Fibroblast of villous mesenchyme (primary cell): ENCODE results near the gene CILP. TPM values are rescaled to one million over a fixed set of nuclear protein-coding genes. Genes with fewer than 3 reads are reported as not detected.

ENCODE experiments used
- DNase-seq: peaks from one replicate; pipeline ENCODE4 v3.0.0-alpha.2; 2010; ENCODE audit warnings: low read depth
- H3K4me3 ChIP-seq: 2 replicates; pipeline ENCODE4 v1.5.1; 2011; ENCODE audit warnings: low read depth, mild to moderate bottlenecking, low read length
- total RNA-seq: library from RNA; depleted of rRNA; stranded (reverse); fragments of >200 nt; gene quantifications from 2 replicates; pipeline ENCODE4 v1.2.3, GENCODE V29; 2012
- TF ChIP-seq, protein P1 (sequence below): IDR thresholded peaks from 2 replicates; pipeline ENCODE4 v1.5.1; 2012; ENCODE audit warnings: low read depth, mild to moderate bottlenecking, low read length; ENCODE audit not compliant: insufficient read depth

Gene CILP
- total RNA-seq, 1 donor: under 0.01 TPM

DNA sequence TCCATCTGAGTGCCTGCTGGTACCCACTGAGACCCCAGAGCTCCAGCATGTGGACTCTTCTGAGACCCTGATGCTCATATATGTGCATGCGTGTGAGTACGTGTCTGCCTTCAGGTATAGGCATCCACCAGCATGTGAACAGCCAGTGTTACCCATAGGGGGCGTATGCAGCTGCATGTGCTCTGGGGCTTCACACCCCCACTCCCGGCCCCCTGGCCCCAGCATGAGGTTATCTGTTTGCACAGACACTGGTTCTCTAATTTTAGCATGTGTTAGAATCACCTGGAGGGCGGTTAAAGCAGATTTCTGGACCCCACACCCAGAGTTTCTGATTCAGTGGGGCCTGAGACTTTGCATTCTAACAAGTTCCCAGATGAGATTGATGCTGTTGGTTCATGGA is 824 bp upstream of the CILP start:
- TF ChIP-seq, protein P1, sequence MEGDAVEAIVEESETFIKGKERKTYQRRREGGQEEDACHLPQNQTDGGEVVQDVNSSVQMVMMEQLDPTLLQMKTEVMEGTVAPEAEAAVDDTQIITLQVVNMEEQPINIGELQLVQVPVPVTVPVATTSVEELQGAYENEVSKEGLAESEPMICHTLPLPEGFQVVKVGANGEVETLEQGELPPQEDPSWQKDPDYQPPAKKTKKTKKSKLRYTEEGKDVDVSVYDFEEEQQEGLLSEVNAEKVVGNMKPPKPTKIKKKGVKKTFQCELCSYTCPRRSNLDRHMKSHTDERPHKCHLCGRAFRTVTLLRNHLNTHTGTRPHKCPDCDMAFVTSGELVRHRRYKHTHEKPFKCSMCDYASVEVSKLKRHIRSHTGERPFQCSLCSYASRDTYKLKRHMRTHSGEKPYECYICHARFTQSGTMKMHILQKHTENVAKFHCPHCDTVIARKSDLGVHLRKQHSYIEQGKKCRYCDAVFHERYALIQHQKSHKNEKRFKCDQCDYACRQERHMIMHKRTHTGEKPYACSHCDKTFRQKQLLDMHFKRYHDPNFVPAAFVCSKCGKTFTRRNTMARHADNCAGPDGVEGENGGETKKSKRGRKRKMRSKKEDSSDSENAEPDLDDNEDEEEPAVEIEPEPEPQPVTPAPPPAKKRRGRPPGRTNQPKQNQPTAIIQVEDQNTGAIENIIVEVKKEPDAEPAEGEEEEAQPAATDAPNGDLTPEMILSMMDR: peak; percentile 46
- no peak overlapping the region for H3K4me3 ChIP-seq
- no peak for DNase-seq

DNA sequence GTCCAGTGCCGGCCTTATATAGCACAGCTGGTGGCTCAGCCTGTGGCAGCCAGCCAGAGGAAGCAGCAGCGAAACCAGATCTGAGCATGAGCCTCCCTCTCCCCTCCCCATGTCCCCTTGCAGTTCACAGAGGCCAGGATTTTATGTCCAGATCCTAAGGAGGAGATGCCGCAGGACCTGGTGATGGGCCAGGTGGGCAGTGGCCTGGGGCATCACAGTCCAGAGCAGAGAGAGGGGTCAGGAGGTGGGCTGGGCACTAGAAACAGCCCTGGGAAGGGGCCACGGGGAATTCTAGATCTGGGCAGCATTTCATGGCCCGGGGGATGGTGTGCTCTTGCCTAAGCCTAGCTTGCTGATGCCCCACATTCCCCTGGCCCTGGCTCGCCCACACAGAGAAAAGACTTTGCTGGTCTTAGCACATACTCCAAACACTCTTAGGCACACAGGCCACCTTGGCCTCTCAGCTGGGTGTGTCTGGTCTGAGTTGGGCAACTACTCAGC is 259 bp upstream of the CILP start:
- no peak overlapping the region for H3K4me3 ChIP-seq
- peak; percentile 49 for DNase-seq
- TF ChIP-seq, protein P1: no peak

DNA sequence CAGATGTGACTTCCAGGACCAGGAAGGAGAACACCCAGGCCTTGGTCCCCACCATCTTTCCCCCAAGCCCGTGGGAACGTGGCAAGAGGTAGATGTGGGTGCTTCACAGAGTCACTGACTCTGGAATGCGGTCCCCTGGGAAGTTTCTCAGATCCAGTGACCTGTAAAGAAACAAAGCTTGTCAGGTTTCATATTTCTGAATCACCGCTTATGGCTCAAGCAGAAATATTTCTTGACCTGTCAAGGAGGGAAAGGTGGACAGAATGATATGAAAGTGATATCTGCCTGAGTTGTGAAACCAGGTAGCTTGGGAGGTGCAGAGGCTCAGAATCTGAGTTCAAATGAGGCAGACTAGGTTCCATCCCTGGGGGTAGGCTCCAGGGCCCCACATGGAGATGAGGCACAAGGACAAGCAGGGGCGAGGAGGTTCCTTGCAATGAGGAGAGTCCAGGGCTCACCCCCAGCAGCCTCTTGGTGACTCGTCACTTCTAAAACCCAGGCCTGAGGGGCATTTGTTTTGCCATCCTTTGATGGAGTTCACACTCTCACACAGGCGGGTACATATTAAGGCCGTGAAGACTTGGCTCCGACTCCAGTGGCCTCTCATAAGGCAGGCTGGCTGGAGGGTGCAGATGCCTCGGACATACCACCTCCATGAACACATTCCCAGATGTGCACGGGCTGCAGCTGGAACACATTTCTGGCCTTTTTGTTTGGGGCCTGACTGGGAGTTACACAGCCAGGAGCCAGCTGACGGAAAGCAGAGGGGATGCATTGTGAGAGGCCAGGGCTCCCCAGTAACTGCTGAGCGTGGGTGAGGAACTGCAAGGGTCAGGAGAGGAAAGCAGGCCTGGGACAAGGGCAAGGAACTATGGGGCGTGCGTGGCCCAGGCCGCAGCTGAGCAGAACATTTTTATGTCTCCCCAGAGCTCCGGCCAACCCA is 1.3 kb downstream of the CILP start:
- TF ChIP-seq, protein P1: no peak
- DNase-seq: peak; percentile 34

DNA sequence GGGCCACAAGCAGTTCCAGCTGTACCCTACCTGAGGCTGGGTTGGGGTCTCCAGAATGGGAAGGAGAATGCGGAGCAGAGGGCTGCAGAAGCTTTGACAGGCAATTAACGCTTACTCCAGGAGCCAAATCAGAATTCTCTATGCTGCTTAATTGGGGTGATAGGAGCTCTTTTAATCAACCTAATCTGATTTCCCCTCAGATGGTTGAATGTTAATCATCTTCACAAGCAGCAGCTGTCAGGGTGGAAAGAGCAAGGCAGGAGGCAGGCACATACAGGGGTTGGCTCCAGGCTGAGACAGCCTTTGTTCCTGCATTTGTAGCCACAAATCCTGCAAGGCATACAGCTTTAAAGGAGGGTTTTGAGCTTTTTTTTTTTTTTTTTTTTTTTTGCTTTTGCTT is 2.6 kb downstream of the CILP start:
- no peak for DNase-seq
- no peak overlapping the region for H3K4me3 ChIP-seq
- TF ChIP-seq, protein P1: no peak

More for the DNA sequence above, 1.3 kb downstream of the CILP start:
- H3K4me3 ChIP-seq: no peak overlapping the region

DNA sequence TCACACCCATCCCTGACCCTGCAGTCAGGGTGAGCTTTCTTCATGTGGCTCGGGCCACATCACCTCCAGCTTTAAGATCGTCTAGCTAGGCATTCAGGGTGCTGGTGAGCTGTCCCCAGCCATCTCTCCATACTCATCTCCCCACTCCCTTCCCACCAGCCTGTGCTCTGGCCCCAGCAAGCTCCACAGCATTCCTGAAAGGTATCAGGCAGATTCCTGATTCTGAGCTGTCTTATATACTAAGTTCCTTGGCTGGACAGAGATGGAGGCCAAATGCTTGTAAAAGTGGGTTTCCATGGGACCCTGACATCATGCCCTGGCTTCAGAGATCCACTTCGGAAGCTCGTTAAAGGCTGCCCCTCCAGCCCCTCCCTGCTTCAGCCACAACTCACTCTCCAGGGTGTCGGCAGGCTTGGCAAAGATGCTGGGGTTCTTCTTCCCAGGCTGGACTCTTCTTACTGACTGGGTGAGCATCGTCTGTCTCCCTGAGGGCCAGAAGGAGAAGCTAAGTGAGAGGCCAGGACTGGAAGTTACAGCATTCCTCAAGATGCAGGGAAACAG is 3.9 kb downstream of the CILP start:
- no peak overlapping the region for H3K4me3 ChIP-seq
- TF ChIP-seq, protein P1: no peak
- no peak for DNase-seq

DNA sequence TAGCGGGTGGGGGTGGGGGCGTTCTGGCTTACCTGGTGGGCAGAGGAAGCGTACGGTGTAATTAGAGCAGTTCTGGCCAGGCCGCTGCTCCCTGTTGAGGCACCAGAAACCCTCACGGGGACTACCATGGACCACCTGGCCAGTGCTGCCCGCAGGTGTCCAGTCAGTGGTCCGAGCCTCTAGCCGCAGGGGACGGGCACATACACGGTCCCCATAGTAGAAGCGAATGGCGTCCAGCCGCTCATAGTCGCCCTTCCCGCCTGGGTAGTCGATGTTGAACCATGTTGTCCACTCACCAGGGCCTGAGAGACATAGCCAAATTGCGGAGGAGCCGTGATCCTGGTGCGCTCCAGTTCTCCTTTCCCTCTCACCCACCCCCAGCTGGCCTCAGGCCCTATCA is 4.5 kb downstream of the CILP start:
- TF ChIP-seq, protein P1: no peak
- no peak overlapping the region for H3K4me3 ChIP-seq
- DNase-seq: no peak
